ENCODE data around the gene TRIM8.

Gene TRIM8

GRCh38 chr10:102676534-102677315 is 32.4 kb downstream of the TRIM8 start:
- no peak for DNase-seq (ENCODE audit: low read depth in 1 of 2, low spot score in 1 of 2)
- TF ChIP-seq GABPA (IDR thresholded peaks at IDR 0.05; ENCODE audit: low read depth) (no peak), REST (IDR thresholded peaks at IDR 0.05; ENCODE audit: insufficient replicate concordance, low read depth) (no peak), SPI1 (IDR thresholded peaks at IDR 0.05; ENCODE audit: borderline replicate concordance, low read depth) (no peak), POLR2AphosphoS5 (IDR thresholded peaks at IDR 0.05; ENCODE audit: low read depth) (no peak), CTCF (IDR thresholded peaks at IDR 0.05; ENCODE audit: insufficient read depth, low read length) (no peak)
- no peaks in the 10 kb centered on the region for H3K27me3 ChIP-seq (ENCODE audit: insufficient read depth, poor library complexity, severe bottlenecking)
- H3K27ac ChIP-seq (replicated peaks) = no peak overlapping the region
- H3K4me3 ChIP-seq (replicated peaks; ENCODE audit: insufficient read depth, low read length) = no peak overlapping the region

GRCh38 chr10:102677331-102678067 is 33.2 kb downstream of the TRIM8 start:
- no peak overlapping the region for H3K4me3 ChIP-seq (replicated peaks; ENCODE audit: insufficient read depth, low read length)
- TF ChIP-seq GABPA (IDR thresholded peaks at IDR 0.05; ENCODE audit: low read depth) (no peak), POLR2AphosphoS5 (IDR thresholded peaks at IDR 0.05; ENCODE audit: low read depth) (no peak), SPI1 (IDR thresholded peaks at IDR 0.05; ENCODE audit: borderline replicate concordance, low read depth) (no peak), REST (IDR thresholded peaks at IDR 0.05; ENCODE audit: insufficient replicate concordance, low read depth) (no peak), CTCF (IDR thresholded peaks at IDR 0.05; ENCODE audit: insufficient read depth, low read length) (no peak)
- no peak overlapping the region for H3K27ac ChIP-seq (replicated peaks)
- DNase-seq (ENCODE audit: low read depth in 1 of 2, low spot score in 1 of 2) = no peak
- H3K27me3 ChIP-seq (ENCODE audit: insufficient read depth, poor library complexity, severe bottlenecking) = no peaks in the 10 kb centered on the region

GRCh38 chr10:102678068-102678400 is 33.8 kb downstream of the TRIM8 start:
- DNase-seq (ENCODE audit: low read depth in 1 of 2, low spot score in 1 of 2) = no peak
- TF ChIP-seq POLR2AphosphoS5 (IDR thresholded peaks at IDR 0.05; ENCODE audit: low read depth) = no peak
- no peak for TF ChIP-seq CTCF (IDR thresholded peaks at IDR 0.05; ENCODE audit: insufficient read depth, low read length)
- TF ChIP-seq SPI1 (IDR thresholded peaks at IDR 0.05; ENCODE audit: borderline replicate concordance, low read depth) = no peak
- no peak for TF ChIP-seq REST (IDR thresholded peaks at IDR 0.05; ENCODE audit: insufficient replicate concordance, low read depth)
- no peak for TF ChIP-seq GABPA (IDR thresholded peaks at IDR 0.05; ENCODE audit: low read depth)

More at GRCh38 chr10:102678068-102678400, 33.8 kb downstream of the TRIM8 start:
- Histone ChIP-seq H3K27ac (replicated peaks) (no peak overlapping the region), H3K4me3 (replicated peaks; ENCODE audit: insufficient read depth, low read length) (no peak overlapping the region), H3K27me3 (ENCODE audit: insufficient read depth, poor library complexity, severe bottlenecking) (no peaks in the 10 kb centered on the region)

Measured in HL-60 (cell line).